ENCODE data around the gene FNDC3B. TPM values are rescaled to one million over a fixed set of nuclear protein-coding genes. Genes with fewer than 3 reads are reported as not detected.

FNDC3B gene
- total RNA-seq, 4 donors from 2014 or later, result 114 to 217 (median 164) TPM

GRCh38 chr3:172170073-172170709, 130.8 kb downstream of the FNDC3B start:
- TF ChIP-seq CTCF (IDR thresholded peaks at IDR 0.05), result no peak
- DNase-seq (ENCODE audit: low spot score), result no peak

GRCh38 chr3:172170841-172171240, 131.5 kb downstream of the FNDC3B start:
- ATAC-seq (ENCODE audit: low FRiP score) (no peak), DNase-seq (ENCODE audit: low spot score) (no peak)
- TF ChIP-seq CTCF (IDR thresholded peaks at IDR 0.05), result no peak

More at GRCh38 chr3:172170073-172170709, 130.8 kb downstream of the FNDC3B start:
- no peak for ATAC-seq (ENCODE audit: low FRiP score)

GRCh38 chr3:172171396-172172075, 132.2 kb downstream of the FNDC3B start:
- no peak for TF ChIP-seq CTCF (IDR thresholded peaks at IDR 0.05)
- ATAC-seq (ENCODE audit: low FRiP score) (no peak), DNase-seq (ENCODE audit: low spot score) (no peak)

- ATAC-seq (ENCODE audit: low FRiP score) (no peak), DNase-seq (ENCODE audit: low spot score) (no peak)
- TF ChIP-seq CTCF (IDR thresholded peaks at IDR 0.05), result no peak
These were observed 134.2 kb downstream of the FNDC3B start for GRCh38 chr3:172173316-172174254.

GRCh38 chr3:172174513-172175253, 135.3 kb downstream of the FNDC3B start:
- TF ChIP-seq CTCF (IDR thresholded peaks at IDR 0.05), result no peak
- no peak for ATAC-seq (ENCODE audit: low FRiP score)
- no peak for DNase-seq (ENCODE audit: low spot score)

- ATAC-seq (ENCODE audit: low FRiP score) (no peak), DNase-seq (ENCODE audit: low spot score) (no peak)
- no peak for TF ChIP-seq CTCF (IDR thresholded peaks at IDR 0.05)
These were observed 135.8 kb downstream of the FNDC3B start for GRCh38 chr3:172175254-172175599.

All from omental fat pad (tissue), 4 donors.